Heart right ventricle (tissue), 16 donors: ENCODE measurements around the gene TPD52L2. TPM values are rescaled to one million over a fixed set of nuclear protein-coding genes. Genes with fewer than 3 reads are reported as not detected.
"Not testable (repeated sequence)": the region's sequence is repeated elsewhere in the genome, so short reads cannot be mapped to it uniquely, and the experiment has no call there.

Source experiments
- ATAC-seq, 8 donors: fragments of 200-7000 bp; cut with Tn5 transposase; one replicate each; pipeline ENCODE4 v1.9.1; 2020; ENCODE audit warnings: mild to moderate bottlenecking in 8 of 8, moderate library complexity in 8 of 8, moderate number of reproducible peaks in 1 of 8
- DNase-seq, 2 donors: peaks; one replicate each; pipeline ENCODE4 v3.0.0-alpha.2; 2020
- H3K27ac ChIP-seq, 10 donors: fragments of 200-600 bp; sonication (generic) in 2 of 10; one replicate each; pipeline versions ENCODE4 v1.5.0 to v1.8.0; 2020 to 2022; ENCODE audit warnings: mild to moderate bottlenecking in 3 of 10
- H3K27me3 ChIP-seq, 7 donors: fragments of 200-600 bp; one replicate each; pipeline ENCODE4 v1.8.0; 2021 to 2022; ENCODE audit warnings: mild to moderate bottlenecking in 2 of 7
- H3K36me3 ChIP-seq, 9 donors: fragments of 200-600 bp; sonication (generic) in 1 of 9; one replicate each; pipeline versions ENCODE4 v1.5.0 to v1.8.0; 2020 to 2022; ENCODE audit warnings: mild to moderate bottlenecking in 2 of 9
- H3K4me1 ChIP-seq, 9 donors: fragments of 200-600 bp; sonication (generic) in 1 of 9; one replicate each; pipeline versions ENCODE4 v1.5.0 to v1.8.0; 2020 to 2022; ENCODE audit warnings: mild to moderate bottlenecking in 4 of 9
- H3K4me3 ChIP-seq, 10 donors: fragments of 200-600 bp; sonication (generic) in 2 of 10; one replicate each; pipeline versions ENCODE4 v1.5.0 to v1.8.0; 2020 to 2022; ENCODE audit warnings: mild to moderate bottlenecking in 7 of 10, moderate library complexity in 2 of 10
- H3K9me3 ChIP-seq, 11 donors: fragments of 200-600 bp in 10 of 11; sonication (generic) in 2 of 11; one replicate each; pipeline versions ENCODE4 v1.5.0 to v1.8.0; 2013 to 2022; ENCODE audit warnings: mild to moderate bottlenecking in 2 of 11, control low read depth in 1 of 11, moderate library complexity in 1 of 11
- WGBS, 2 donors: extraction: QIAGEN DNeasy Blood & Tissue Kit; methylation state at CpG; one replicate each; pipeline ENCODE4 v1.1.7; 2013; ENCODE audit warnings: inconsistent platforms in 1 of 2; 5-methylcytosine and 5-hydroxymethylcytosine counted together
- intact Hi-C, 10 donors: fragments of 100-400 bp; cut with DNase I; formaldehyde crosslinking; loops; one replicate each; pipeline versions ENCODE4 v1.11.1 to v1.14.2; 2022
- polyA plus RNA-seq, 2 donors: library from polyadenylated mRNA; stranded (reverse); fragments of 200-250 nt; gene quantifications; one replicate each; pipeline ENCODE4 v1.2.3, GENCODE V29; 2013
- total RNA-seq, 10 donors: library from RNA; stranded (reverse); fragmentation: NEBNext Ultra II Directional in 3 of 10; extraction: Animal tissue kit (Norgen Biotek cat#: 25700) in 3 of 10; gene quantifications; one replicate each; pipeline versions ENCODE4 v1.2.1 to v1.2.4, GENCODE V29; 2021 to 2023
- TF ChIP-seq, protein P1 (sequence below), 9 donors: fragments of 200-600 bp; sonication (generic) in 2 of 9; IDR thresholded peaks; one replicate each; pipeline versions ENCODE4 v1.5.0 to v1.8.0; 2021 to 2022; ENCODE audit warnings: antibody characterized with exemption in 9 of 9, mild to moderate bottlenecking in 5 of 9, moderate library complexity in 1 of 9
- donor health status: Arrhythmogenic right ventricular cardiomyopathy.
- donor health status: ischemic (EF 13 %, LVEDD 7.1; RV severe dilation, severe dysfunction).
- donor health status: healthy with polysubstance abuse.
- donor health status: DM: no; HTN: yes; CAD: no.
- donor health status: DM: no; HTN: no; CAD: no.
- donor health status: ischemic (EF 25% LVEDD 6.9; RV normal size, moderate dysfunction).
- donor health status: ischemic (EF 25% LVEDD 5.7; RV mildly dilated, moderate dysfunction).
- donor health status: healthy.
- donor health status: DM: yes; HTN: yes; CAD: no.
- donor health status: Ischemic cardiomyopathy.
- donor health status: ischemic (EF 35%, LVEDD 5.7; RV mildly dilated, moderate dysfunction).
- donor health status: nonischemic (EF 11% LVEDD 7.7; RV severe dilation, severe dysfunction).
- donor health status: DM: yes; HTN: yes; CAD: no.
- donor health status: PGD.
- donor health status: ischemic (EF 29% LVEDD 5.4; RV normal size, mild dysfunction).
- donor health status: nonischemic (EF 23%, LVEDD 6.1; RV moderate dilation, normal function).

TPD52L2 gene
- total and polyA plus RNA-seq, 12 donors = 50.6 to 119 (median 72.8) TPM

DNA sequence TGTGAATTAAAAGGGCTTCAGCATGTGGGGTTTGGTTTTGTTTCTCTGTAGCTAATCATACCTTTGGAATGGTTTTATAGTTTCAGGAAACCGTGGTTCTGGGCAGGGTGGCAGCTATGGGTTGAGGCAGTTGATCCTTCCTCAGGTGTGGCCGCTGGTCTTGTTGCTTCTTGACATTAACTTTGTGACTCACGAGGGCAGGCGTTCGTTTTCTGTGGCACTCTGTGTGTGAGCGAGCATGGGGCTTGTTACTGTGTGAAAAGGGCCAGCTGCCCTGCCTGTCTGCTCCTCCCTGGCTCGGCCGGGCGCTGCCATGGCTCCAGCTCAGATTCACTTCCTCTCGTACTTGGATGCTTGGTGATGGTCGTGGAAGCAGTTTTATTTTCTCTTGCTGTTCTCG, 46.1 kb downstream of the TPD52L2 start:
- Histone ChIP-seq H3K36me3 (peaks cover 0 to 7% (median 0%) of the 10 kb centered on the region in 9 donors), H3K9me3 (peaks cover 0 to 4% (median 0%) of the 10 kb centered on the region in 11 donors), H3K27ac (no peak overlapping the region), H3K27me3 (no peaks in the 10 kb centered on the region), H3K4me3 (no peak overlapping the region), H3K4me1 (peaks cover 0 to 67% (median 50%) of the 10 kb centered on the region in 9 donors)
- WGBS, 2 donors = 45 to 63% methylated on average over 12 of the region's 12 CpGs
- ATAC-seq (peak in 3 of 8 donors; percentile 29 to 32 (median 30)), DNase-seq (no peak)
- intact Hi-C loops = loop anchor here in 2 of 10 donors (5.0 kb wide), 1 partner anchor 61 kb away; no protein-coding TSS in a partner anchor
- TF ChIP-seq, protein P1, sequence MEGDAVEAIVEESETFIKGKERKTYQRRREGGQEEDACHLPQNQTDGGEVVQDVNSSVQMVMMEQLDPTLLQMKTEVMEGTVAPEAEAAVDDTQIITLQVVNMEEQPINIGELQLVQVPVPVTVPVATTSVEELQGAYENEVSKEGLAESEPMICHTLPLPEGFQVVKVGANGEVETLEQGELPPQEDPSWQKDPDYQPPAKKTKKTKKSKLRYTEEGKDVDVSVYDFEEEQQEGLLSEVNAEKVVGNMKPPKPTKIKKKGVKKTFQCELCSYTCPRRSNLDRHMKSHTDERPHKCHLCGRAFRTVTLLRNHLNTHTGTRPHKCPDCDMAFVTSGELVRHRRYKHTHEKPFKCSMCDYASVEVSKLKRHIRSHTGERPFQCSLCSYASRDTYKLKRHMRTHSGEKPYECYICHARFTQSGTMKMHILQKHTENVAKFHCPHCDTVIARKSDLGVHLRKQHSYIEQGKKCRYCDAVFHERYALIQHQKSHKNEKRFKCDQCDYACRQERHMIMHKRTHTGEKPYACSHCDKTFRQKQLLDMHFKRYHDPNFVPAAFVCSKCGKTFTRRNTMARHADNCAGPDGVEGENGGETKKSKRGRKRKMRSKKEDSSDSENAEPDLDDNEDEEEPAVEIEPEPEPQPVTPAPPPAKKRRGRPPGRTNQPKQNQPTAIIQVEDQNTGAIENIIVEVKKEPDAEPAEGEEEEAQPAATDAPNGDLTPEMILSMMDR (IDR thresholded peaks at IDR 0.05) = no peak

DNA sequence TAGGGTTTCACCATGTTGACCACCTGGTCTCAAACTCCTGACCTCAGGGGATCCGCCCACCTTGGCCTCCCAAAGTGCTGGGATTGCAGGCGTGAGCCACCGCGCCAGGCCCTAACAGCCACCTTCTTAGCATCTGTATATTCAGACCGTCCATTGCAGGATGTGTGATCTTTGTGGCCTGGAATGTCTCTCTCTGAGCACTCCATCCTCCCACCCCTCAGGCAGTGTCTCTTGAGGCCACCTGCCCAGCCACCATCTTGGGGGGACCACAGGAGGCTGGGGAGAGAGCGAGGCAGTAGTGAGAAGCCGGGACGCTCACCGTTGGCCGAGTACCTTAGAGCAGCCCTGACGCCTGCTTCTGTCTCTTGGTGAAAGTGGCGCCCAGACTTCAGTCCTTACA, 48.7 kb downstream of the TPD52L2 start:
- TF ChIP-seq, protein P1 (IDR thresholded peaks at IDR 0.05) = no peak
- Histone ChIP-seq H3K27ac (no peak overlapping the region), H3K4me1 (peaks cover 0 to 44% (median 25%) of the 10 kb centered on the region in 9 donors), H3K4me3 (no peak overlapping the region), H3K9me3 (peaks cover 0 to 12% (median 5%) of the 10 kb centered on the region in 11 donors), H3K27me3 (no peaks in the 10 kb centered on the region), H3K36me3 (peaks cover 0 to 15% (median 11%) of the 10 kb centered on the region in 9 donors)
- DNase-seq (no peak), ATAC-seq (no peak)
- 96% methylated on average over 12 of the region's 12 CpGs for WGBS, 2 donors
- intact Hi-C loops = loop anchor here in 2 of 10 donors (5.0 kb wide), 1 partner anchor 59 kb away; no protein-coding TSS in a partner anchor

GRCh38 chr20:63915471-63915870, 50.4 kb downstream of the TPD52L2 start:
- TF ChIP-seq, protein P1 (IDR thresholded peaks at IDR 0.05) = no peak
- Histone ChIP-seq H3K27me3 (no peaks in the 10 kb centered on the region), H3K4me1 (peaks cover 0 to 34% (median 15%) of the 10 kb centered on the region in 9 donors), H3K36me3 (peaks cover 0 to 26% (median 11%) of the 10 kb centered on the region in 9 donors), H3K27ac (peak overlapping the region in 2 of 10 donors; percentile 2 to 16), H3K9me3 (peaks cover 0 to 12% (median 5%) of the 10 kb centered on the region in 11 donors), H3K4me3 (no peak overlapping the region)
- peak; percentile 54 to 55 for DNase-seq
- 68 to 74% methylated on average over 6 of the region's 6 CpGs for WGBS, 2 donors
- intact Hi-C loops = no loop called here
- ATAC-seq = peak; percentile 58 to 90 (median 76)

DNA sequence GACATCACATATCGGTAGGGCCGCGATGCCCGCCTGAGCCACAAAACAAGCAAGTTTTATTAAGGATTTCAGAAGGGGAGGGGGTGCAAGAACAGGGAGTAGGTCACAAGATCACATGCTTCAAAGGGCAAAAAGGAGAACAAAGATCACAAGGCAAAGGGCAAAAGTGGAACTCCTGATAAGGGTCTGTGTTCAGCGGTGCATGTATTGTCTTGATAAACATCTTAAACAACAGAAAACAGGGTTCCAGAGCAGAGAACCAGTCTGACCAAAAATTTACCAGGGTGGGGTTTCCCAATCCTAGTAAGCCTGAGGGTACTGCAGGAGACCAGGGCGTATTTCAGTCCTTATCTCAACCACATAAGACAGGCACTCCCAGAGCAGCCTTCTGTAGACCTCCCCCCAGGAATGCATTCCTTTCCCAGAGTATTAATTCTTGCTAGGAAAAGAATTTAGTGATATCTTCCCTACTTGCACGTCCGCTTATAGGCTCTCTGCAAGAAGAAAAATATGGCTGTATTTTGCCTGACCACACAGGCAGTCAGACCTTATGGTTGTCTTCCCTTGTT, 51.4 kb downstream of the TPD52L2 start:
- H3K27ac ChIP-seq, intact Hi-C loops, DNase-seq, ATAC-seq, H3K4me3 ChIP-seq, H3K27me3 ChIP-seq: not testable (repeated sequence)
- peaks cover 0 to 35% (median 11%) of the 10 kb centered on the region in 9 donors for H3K36me3 ChIP-seq
- peaks cover 0 to 27% (median 8%) of the 10 kb centered on the region in 9 donors for H3K4me1 ChIP-seq
- WGBS, 2 donors = 94 to 95% methylated on average over 8 of the region's 8 CpGs
- H3K9me3 ChIP-seq = peaks cover 0 to 12% (median 5%) of the 10 kb centered on the region in 11 donors

GRCh38 chr20:63917811-63918210, 52.7 kb downstream of the TPD52L2 start:
- no peak overlapping the region for H3K27ac ChIP-seq
- 94 to 95% methylated on average over 11 of the region's 11 CpGs for WGBS, 2 donors
- peaks cover 0 to 49% (median 11%) of the 10 kb centered on the region in 9 donors for H3K36me3 ChIP-seq
- TF ChIP-seq, protein P1 (IDR thresholded peaks at IDR 0.05) = no peak
- no peak overlapping the region for H3K4me3 ChIP-seq
- ATAC-seq = no peak
- no peaks in the 10 kb centered on the region for H3K27me3 ChIP-seq
- intact Hi-C loops = no loop called here
- peaks cover 0 to 12% (median 5%) of the 10 kb centered on the region in 11 donors for H3K9me3 ChIP-seq
- DNase-seq = no peak
- H3K4me1 ChIP-seq = peaks cover 0 to 13% (median 3%) of the 10 kb centered on the region in 9 donors
